ENCODE measurements around the gene REPS1. TPM values are rescaled to one million over a fixed set of nuclear protein-coding genes. Genes with fewer than 3 reads are reported as not detected.

REPS1 gene
- total and polyA plus RNA-seq, 4 donors = 13.5 to 68.2 (median 25.9) TPM

- no peak overlapping the region for H3K4me3 ChIP-seq
- no peaks in the 10 kb centered on the region for H3K27me3 ChIP-seq (ENCODE audit: control insufficient read depth in 3 of 3, insufficient read depth in 3 of 3, low read length in 2 of 3)
- H3K27ac ChIP-seq (ENCODE audit: low read depth in 1 of 2, low read length in 1 of 2) = no peak overlapping the region
- no peaks in the 10 kb centered on the region for H3K36me3 ChIP-seq (ENCODE audit: control insufficient read depth in 4 of 4, insufficient read depth in 4 of 4, low read length in 4 of 4)
- ATAC-seq (ENCODE audit: insufficient read depth, low FRiP score) (no peak), DNase-seq (no peak)
- H3K4me1 ChIP-seq (ENCODE audit: control insufficient read depth in 5 of 5, insufficient read depth in 5 of 5, low read length in 5 of 5) = peaks cover 0 to 28% (median 14%) of the 10 kb centered on the region in 5 donors
- WGBS, 2 donors = 72 to 83% methylated on average over 4 of the region's 4 CpGs
- no peaks in the 10 kb centered on the region for H3K9me3 ChIP-seq (ENCODE audit: control insufficient read depth in 4 of 4, insufficient read depth in 3 of 4, low read length in 3 of 4)
- no peak for TF ChIP-seq CTCF (IDR thresholded peaks at IDR 0.05; ENCODE audit: control extremely low read depth, extremely low read depth)
- H3K9ac ChIP-seq (ENCODE audit: insufficient read depth in 1 of 2, low read length in 2 of 2) = no peak overlapping the region
These were observed 12.2 kb downstream of the REPS1 start for GRCh38 chr6:138975815-138976214.

- WGBS, 2 donors = 40 to 52% methylated on average over 2 of the region's 2 CpGs
These were observed 14.4 kb downstream of the REPS1 start for GRCh38 chr6:138973466-138974153.

GRCh38 chr6:138972226-138972665, 15.8 kb downstream of the REPS1 start:
- Histone ChIP-seq H3K4me1 (ENCODE audit: control insufficient read depth in 5 of 5, insufficient read depth in 5 of 5, low read length in 5 of 5) (peaks cover 0 to 37% (median 14%) of the 10 kb centered on the region in 5 donors), H3K4me3 (no peak overlapping the region), H3K27ac (ENCODE audit: low read depth in 1 of 2, low read length in 1 of 2) (peak overlapping the region in 1 of 2 donors; percentile 77), H3K36me3 (ENCODE audit: control insufficient read depth in 4 of 4, insufficient read depth in 4 of 4, low read length in 4 of 4) (no peaks in the 10 kb centered on the region), H3K27me3 (ENCODE audit: control insufficient read depth in 3 of 3, insufficient read depth in 3 of 3, low read length in 2 of 3) (no peaks in the 10 kb centered on the region), H3K9ac (ENCODE audit: insufficient read depth in 1 of 2, low read length in 2 of 2) (no peak overlapping the region), H3K9me3 (ENCODE audit: control insufficient read depth in 4 of 4, insufficient read depth in 3 of 4, low read length in 3 of 4) (no peaks in the 10 kb centered on the region)
- WGBS, 2 donors = 92 to 98% methylated on average over 3 of the region's 3 CpGs
- DNase-seq (no peak), ATAC-seq (ENCODE audit: insufficient read depth, low FRiP score) (no peak)
- no peak for TF ChIP-seq CTCF (IDR thresholded peaks at IDR 0.05; ENCODE audit: control extremely low read depth, extremely low read depth)

More at GRCh38 chr6:138973466-138974153, 14.4 kb downstream of the REPS1 start:
- no peak for ATAC-seq (ENCODE audit: insufficient read depth, low FRiP score)
- no peak for DNase-seq
- Histone ChIP-seq H3K36me3 (ENCODE audit: control insufficient read depth in 4 of 4, insufficient read depth in 4 of 4, low read length in 4 of 4) (no peaks in the 10 kb centered on the region), H3K9ac (ENCODE audit: insufficient read depth in 1 of 2, low read length in 2 of 2) (no peak overlapping the region), H3K4me3 (no peak overlapping the region), H3K27ac (ENCODE audit: low read depth in 1 of 2, low read length in 1 of 2) (no peak overlapping the region), H3K4me1 (ENCODE audit: control insufficient read depth in 5 of 5, insufficient read depth in 5 of 5, low read length in 5 of 5) (peaks cover 0 to 30% (median 14%) of the 10 kb centered on the region in 5 donors), H3K9me3 (ENCODE audit: control insufficient read depth in 4 of 4, insufficient read depth in 3 of 4, low read length in 3 of 4) (no peaks in the 10 kb centered on the region), H3K27me3 (ENCODE audit: control insufficient read depth in 3 of 3, insufficient read depth in 3 of 3, low read length in 2 of 3) (no peaks in the 10 kb centered on the region)
- TF ChIP-seq CTCF (IDR thresholded peaks at IDR 0.05; ENCODE audit: control extremely low read depth, extremely low read depth) = no peak
